Gastrocnemius medialis (tissue), 4 donors: ENCODE results near the gene FAM209A. TPM values are rescaled to one million over a fixed set of nuclear protein-coding genes. Genes with fewer than 3 reads are reported as not detected.
"Not testable (repeated sequence)": the region's sequence is repeated elsewhere in the genome, so short reads cannot be mapped to it uniquely, and the experiment has no call there.

ENCODE experiments used
- ATAC-seq, 2 donors: fragments of 150-250 bp; one replicate each; pipeline ENCODE4 v1.9.1; 2016
- DNase-seq, 2 donors: peaks; one replicate each; pipeline ENCODE4 v3.0.0-alpha.2; 2019
- H3K27ac ChIP-seq, 4 donors: fragments of 200-600 bp; sonication (generic); 1 replicate in 1 of 4; 2 replicates in 3 of 4; pipeline ENCODE4 v1.5.1; 2016 to 2018; ENCODE audit warnings: mild to moderate bottlenecking in 2 of 4, moderate library complexity in 1 of 4
- H3K27me3 ChIP-seq, 3 donors: fragments of 200-600 bp; sonication (generic) in 2 of 3; 1 replicate in 1 of 3; 2 replicates in 2 of 3; pipeline versions ENCODE4 v1.5.1 to v1.6.0; 2016 to 2019; ENCODE audit warnings: mild to moderate bottlenecking in 1 of 3, moderate library complexity in 1 of 3
- H3K36me3 ChIP-seq, 2 donors: fragments of 200-600 bp; sonication (generic) in 1 of 2; one replicate each; pipeline ENCODE4 v1.5.1; 2017 to 2018
- H3K4me1 ChIP-seq, 2 donors: fragments of 200-600 bp; sonication (generic) in 1 of 2; one replicate each; pipeline ENCODE4 v1.5.1; 2016 to 2017; ENCODE audit warnings: mild to moderate bottlenecking in 2 of 2
- H3K4me3 ChIP-seq, 4 donors: fragments of 200-600 bp; sonication (generic) in 3 of 4; 1 replicate in 1 of 4; 2 replicates in 3 of 4; pipeline ENCODE4 v1.5.1; 2016 to 2019; ENCODE audit warnings: mild to moderate bottlenecking in 2 of 4
- H3K9me3 ChIP-seq, 3 donors: fragments of 200-600 bp; sonication (generic) in 2 of 3; 1 replicate in 1 of 3; 2 replicates in 2 of 3; pipeline ENCODE4 v1.5.1; 2016 to 2019
- CTCF ChIP-seq, 5 experiments: fragments of 450-650 bp in 3 of 5; fragments of 200-600 bp in 2 of 5; sonication (generic) in 2 of 5; IDR thresholded peaks in 4 of 5; conservative IDR thresholded peaks in 1 of 5; 1 replicate in 4 of 5; 2 replicates in 1 of 5; pipeline ENCODE4 v1.5.1; 2016 to 2019; ENCODE audit warnings: antibody characterized with exemption in 5 of 5, mild to moderate bottlenecking in 3 of 5, moderate library complexity in 3 of 5
- POLR2A ChIP-seq, 2 donors: fragments of 450-650 bp; IDR thresholded peaks; one replicate each; pipeline ENCODE4 v1.6.1; 2017; ENCODE audit warnings: antibody characterized with exemption in 2 of 2, mild to moderate bottlenecking in 2 of 2, moderate library complexity in 2 of 2
- in situ Hi-C, 4 donors: fragments of 200-750 bp; cut with MboI; loops; one replicate each; pipeline versions ENCODE4 v1.15.0 to v1.8.0; 2017; ENCODE audit warnings: low sequenced_read_pairs in 4 of 4
- intact Hi-C: fragments of 100-400 bp; cut with DNase I; formaldehyde crosslinking; loops from one replicate; pipeline ENCODE4 v1.15.1; 2023; ENCODE audit warnings: low total_unique reads
- total RNA-seq, 4 donors: library from RNA; depleted of rRNA; stranded (reverse); fragments of >200 nt; gene quantifications; one replicate each; pipeline versions ENCODE4 v1.1.0 to v1.2.3, GENCODE V29; 2016

Gene FAM209A
- total RNA-seq, 4 donors from 2014 or later = not detected

DNA sequence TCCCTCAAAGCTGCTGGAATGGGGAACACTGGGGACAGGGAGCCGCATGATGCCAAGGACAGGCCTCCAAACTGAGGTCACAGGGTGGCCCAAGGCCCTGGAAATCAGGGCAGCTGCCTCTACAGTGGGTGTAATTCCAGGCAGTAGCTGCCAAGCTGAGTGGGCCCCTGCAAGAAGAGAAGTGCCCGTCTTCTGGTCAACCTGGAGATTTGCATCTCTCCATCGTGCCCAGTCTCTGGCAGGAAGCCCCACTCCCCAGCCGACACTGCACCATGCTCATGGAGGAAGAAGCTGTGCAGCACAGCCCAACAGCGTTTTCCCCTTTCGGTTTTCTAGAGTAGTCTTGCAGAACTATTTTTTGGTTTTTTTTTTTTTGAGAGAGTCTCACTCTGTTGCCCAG, 2.2 kb upstream of the FAM209A start:
- peaks cover 0 to 7% (median 0%) of the 10 kb centered on the region in 3 donors for H3K9me3 ChIP-seq
- no peak for ATAC-seq
- intact Hi-C loops (no loop called here), in situ Hi-C loops (no loop called here)
- no peak overlapping the region for H3K27ac ChIP-seq
- no peaks in the 10 kb centered on the region for H3K27me3 ChIP-seq
- no peaks in the 10 kb centered on the region for H3K4me1 ChIP-seq
- DNase-seq = no peak
- H3K36me3 ChIP-seq = peaks cover 0 to 34% of the 10 kb centered on the region in 2 donors
- no peak for TF ChIP-seq CTCF (IDR thresholded peaks at IDR 0.05 in 4 of 5, conservative IDR thresholded peaks at IDR 0.05 in 1 of 5)
- TF ChIP-seq POLR2A (IDR thresholded peaks at IDR 0.05) = no peak
- H3K4me3 ChIP-seq = no peak overlapping the region

DNA sequence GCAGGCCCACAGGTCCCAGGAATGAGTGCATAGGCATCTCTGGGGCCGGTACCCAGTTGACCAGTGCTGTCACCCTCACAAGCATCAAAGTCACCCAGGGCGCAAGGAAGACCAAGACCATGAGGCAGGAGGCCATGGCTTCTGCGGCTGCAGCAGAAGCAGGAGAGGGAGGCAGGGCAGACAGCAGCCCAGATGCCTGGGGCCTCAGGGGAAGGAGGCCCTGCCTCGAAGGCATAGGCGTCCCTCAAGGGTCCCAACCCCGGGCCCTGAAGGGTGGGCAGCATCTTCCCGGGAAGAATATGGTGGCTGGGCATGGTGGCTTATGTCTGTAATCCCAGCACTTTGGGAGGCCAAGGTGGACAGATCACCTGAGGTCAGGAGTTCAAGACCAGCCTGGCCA, 3.0 kb downstream of the FAM209A start:
- in situ Hi-C loops (no loop called here), intact Hi-C loops (no loop called here)
- no peak for ATAC-seq
- Histone ChIP-seq H3K4me1 (no peaks in the 10 kb centered on the region), H3K36me3 (no peaks in the 10 kb centered on the region), H3K4me3 (no peak overlapping the region), H3K9me3 (no peaks in the 10 kb centered on the region), H3K27me3 (no peaks in the 10 kb centered on the region), H3K27ac (no peak overlapping the region)
- DNase-seq = no peak
- TF ChIP-seq POLR2A (IDR thresholded peaks at IDR 0.05) (no peak), CTCF (IDR thresholded peaks at IDR 0.05 in 4 of 5, conservative IDR thresholded peaks at IDR 0.05 in 1 of 5) (no peak)

DNA sequence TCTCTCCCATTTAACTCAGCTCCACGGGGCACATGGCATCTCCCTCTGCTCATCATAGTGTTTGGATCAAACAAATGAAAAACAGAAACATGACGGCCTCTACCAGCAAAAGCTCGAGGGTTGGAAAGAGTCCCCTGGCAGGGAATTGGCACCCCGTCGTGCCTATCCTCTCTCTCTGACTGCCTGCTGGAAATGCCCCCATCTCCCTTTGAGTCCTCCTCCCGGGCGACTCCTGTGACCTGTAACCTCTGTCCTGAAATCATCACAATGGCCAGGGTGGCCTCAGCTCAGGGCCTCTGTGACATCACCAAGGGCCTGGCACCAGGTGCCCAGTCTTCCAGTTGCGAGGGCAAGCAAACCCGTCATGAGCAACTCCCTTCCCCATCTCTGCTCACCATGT, 8.4 kb downstream of the FAM209A start, which contains the start of gene FAM209B:
Gene FAM209B, plus strand, starts transcription at position 301 of the 400 bp plus-strand sequence. Its CDS starts 96 bp downstream, at position 397.
- DNase-seq, H3K36me3 ChIP-seq, H3K27ac ChIP-seq, intact Hi-C loops, ATAC-seq, in situ Hi-C loops, H3K4me3 ChIP-seq, H3K9me3 ChIP-seq, H3K27me3 ChIP-seq, H3K4me1 ChIP-seq: not testable (repeated sequence)

GRCh38 chr20:56537997-56538396, 13.5 kb downstream of the FAM209A start:
- intact Hi-C loops (no loop called here), in situ Hi-C loops (no loop called here)
- TF ChIP-seq POLR2A (IDR thresholded peaks at IDR 0.05) (no peak), CTCF (IDR thresholded peaks at IDR 0.05 in 4 of 5, conservative IDR thresholded peaks at IDR 0.05 in 1 of 5) (no peak)
- no peak for DNase-seq
- no peaks in the 10 kb centered on the region for H3K36me3 ChIP-seq
- no peaks in the 10 kb centered on the region for H3K27me3 ChIP-seq
- no peaks in the 10 kb centered on the region for H3K4me1 ChIP-seq
- ATAC-seq = no peak
- H3K9me3 ChIP-seq = no peaks in the 10 kb centered on the region
- H3K4me3 ChIP-seq = no peak overlapping the region
- no peak overlapping the region for H3K27ac ChIP-seq

- in situ Hi-C loops (no loop called here), intact Hi-C loops (no loop called here)
- ATAC-seq = no peak
- no peak for TF ChIP-seq CTCF (IDR thresholded peaks at IDR 0.05 in 4 of 5, conservative IDR thresholded peaks at IDR 0.05 in 1 of 5)
- TF ChIP-seq POLR2A (IDR thresholded peaks at IDR 0.05) = no peak
- no peak for DNase-seq
- H3K36me3 ChIP-seq = no peaks in the 10 kb centered on the region
- H3K27ac ChIP-seq = no peak overlapping the region
- no peaks in the 10 kb centered on the region for H3K27me3 ChIP-seq
- H3K4me3 ChIP-seq = no peak overlapping the region
- no peaks in the 10 kb centered on the region for H3K9me3 ChIP-seq
- no peaks in the 10 kb centered on the region for H3K4me1 ChIP-seq
These were observed 15.9 kb downstream of the FAM209A start for GRCh38 chr20:56540415-56540814.
